ENCODE data around the gene C1R.
"Not testable (repeated sequence)": the region's sequence is repeated elsewhere in the genome, so short reads cannot be mapped to it uniquely, and the experiment has no call there.

Gene C1R

GRCh38 chr12:7068240-7068993 is 23.8 kb downstream of the C1R start:
- no peak for DNase-seq (ENCODE audit: low read depth in 3 of 3)

- DNase-seq (ENCODE audit: low read depth in 3 of 3): no peak
These were observed 25.1 kb downstream of the C1R start for GRCh38 chr12:7067096-7067495.

GRCh38 chr12:7066596-7066995 is 25.6 kb downstream of the C1R start:
- DNase-seq (ENCODE audit: low read depth in 3 of 3): no peak

- DNase-seq (ENCODE audit: low read depth in 3 of 3): no peak
These were observed 27.1 kb downstream of the C1R start for GRCh38 chr12:7065073-7065623.

- no peak for DNase-seq (ENCODE audit: low read depth in 3 of 3)
These were observed 27.7 kb downstream of the C1R start for GRCh38 chr12:7064516-7064915.

GRCh38 chr12:7061596-7061995 is 30.6 kb downstream of the C1R start:
- no peak for DNase-seq (ENCODE audit: low read depth in 3 of 3)

GRCh38 chr12:7061138-7061537 is 31.1 kb downstream of the C1R start:
- no peak for DNase-seq (ENCODE audit: low read depth in 3 of 3)

- no peak for DNase-seq (ENCODE audit: low read depth in 3 of 3)
These were observed 31.8 kb downstream of the C1R start, which contains the start of gene C1S for GRCh38 chr12:7060353-7060954. Gene C1S (plus strand): TSS chr12:7060718. CDS start chr12:7061913, 1,195 bp downstream.

GRCh38 chr12:7059780-7060179 is 32.5 kb downstream of the C1R start:
- DNase-seq (ENCODE audit: low read depth in 3 of 3): no peak

- DNase-seq (ENCODE audit: low read depth in 3 of 3): no peak
These were observed 33.3 kb downstream of the C1R start for GRCh38 chr12:7058850-7059395.

- no peak for DNase-seq (ENCODE audit: low read depth in 3 of 3)
These were observed 33.9 kb downstream of the C1R start for GRCh38 chr12:7058163-7058845.

- not testable (repeated sequence) for DNase-seq (ENCODE audit: low read depth in 3 of 3)
These were observed 36.5 kb downstream of the C1R start for GRCh38 chr12:7055736-7056135.

GRCh38 chr12:7054925-7055324 is 37.3 kb downstream of the C1R start:
- no peak for DNase-seq (ENCODE audit: low read depth in 3 of 3)

- DNase-seq (ENCODE audit: low read depth in 3 of 3): not testable (repeated sequence)
These were observed 42.3 kb downstream of the C1R start for GRCh38 chr12:7049973-7050372.

- DNase-seq (ENCODE audit: low read depth in 3 of 3): not testable (repeated sequence)
These were observed 42.7 kb downstream of the C1R start for GRCh38 chr12:7049445-7049951.

- no peak for DNase-seq (ENCODE audit: low read depth in 3 of 3)
These were observed 44.9 kb downstream of the C1R start for GRCh38 chr12:7047306-7047705.

- no peak for DNase-seq (ENCODE audit: low read depth in 3 of 3)
These were observed 45.7 kb downstream of the C1R start for GRCh38 chr12:7046383-7047105.

- no peak for DNase-seq (ENCODE audit: low read depth in 3 of 3)
These were observed 46.3 kb downstream of the C1R start for GRCh38 chr12:7045913-7046312.

- no peak for DNase-seq (ENCODE audit: low read depth in 3 of 3)
These were observed 49.4 kb downstream of the C1R start for GRCh38 chr12:7042842-7043241.

GRCh38 chr12:7039403-7039802 is 52.8 kb downstream of the C1R start:
- no peak for DNase-seq (ENCODE audit: low read depth in 3 of 3)

- DNase-seq (ENCODE audit: low read depth in 3 of 3): no peak
These were observed 53.7 kb downstream of the C1R start for GRCh38 chr12:7038591-7038990.
